SJSA1 (cell line): Measurements from ENCODE around the gene MRAP2. TPM values are rescaled to one million over a fixed set of nuclear protein-coding genes. Genes with fewer than 3 reads are reported as not detected.
A peak's percentile ranks its signal among the peaks of the same experiment; 100 is the strongest.

Source experiments
- DNase-seq, 2 experiments: peaks; one replicate each; pipeline ENCODE4 v3.0.0-alpha.2; 2015 to 2020; ENCODE audit warnings: low spot score in 2 of 2, low read depth in 1 of 2
- H3K27ac ChIP-seq: fragments of 250-450 bp; sonication (Bioruptor Pico); 2 replicates; pipeline ENCODE4 v1.5.1; 2020; ENCODE audit warnings: mild to moderate bottlenecking, moderate library complexity
- H3K27me3 ChIP-seq: fragments of 250-450 bp; sonication (Bioruptor Pico); replicated peaks from 2 replicates; pipeline ENCODE4 v1.5.1; 2020; ENCODE audit warnings: mild to moderate bottlenecking, moderate library complexity
- H3K36me3 ChIP-seq: fragments of 250-450 bp; sonication (Bioruptor Pico); 2 replicates; pipeline ENCODE4 v1.5.1; 2020; ENCODE audit warnings: mild to moderate bottlenecking
- H3K4me1 ChIP-seq: fragments of 250-450 bp; sonication (Bioruptor Pico); replicated peaks from 2 replicates; pipeline ENCODE4 v1.6.1; 2021; ENCODE audit warnings: mild to moderate bottlenecking
- H3K4me3 ChIP-seq: fragments of 250-450 bp; sonication (Bioruptor Pico); 2 replicates; pipeline ENCODE4 v1.5.1; 2020; ENCODE audit warnings: mild to moderate bottlenecking
- H3K9me3 ChIP-seq: fragments of 250-450 bp; sonication (Bioruptor Pico); replicated peaks from 2 replicates; pipeline ENCODE4 v1.5.1; 2020; ENCODE audit warnings: mild to moderate bottlenecking
- total RNA-seq: library from RNA; depleted of rRNA; stranded (reverse); fragments of >200 nt; shearing (Covaris generic); gene quantifications from 2 replicates; pipeline ENCODE4 v1.2.3, GENCODE V29; 2014; rRNA removed

Gene MRAP2, protein sequence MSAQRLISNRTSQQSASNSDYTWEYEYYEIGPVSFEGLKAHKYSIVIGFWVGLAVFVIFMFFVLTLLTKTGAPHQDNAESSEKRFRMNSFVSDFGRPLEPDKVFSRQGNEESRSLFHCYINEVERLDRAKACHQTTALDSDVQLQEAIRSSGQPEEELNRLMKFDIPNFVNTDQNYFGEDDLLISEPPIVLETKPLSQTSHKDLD
- not detected in 2 replicates for total RNA-seq

DNA sequence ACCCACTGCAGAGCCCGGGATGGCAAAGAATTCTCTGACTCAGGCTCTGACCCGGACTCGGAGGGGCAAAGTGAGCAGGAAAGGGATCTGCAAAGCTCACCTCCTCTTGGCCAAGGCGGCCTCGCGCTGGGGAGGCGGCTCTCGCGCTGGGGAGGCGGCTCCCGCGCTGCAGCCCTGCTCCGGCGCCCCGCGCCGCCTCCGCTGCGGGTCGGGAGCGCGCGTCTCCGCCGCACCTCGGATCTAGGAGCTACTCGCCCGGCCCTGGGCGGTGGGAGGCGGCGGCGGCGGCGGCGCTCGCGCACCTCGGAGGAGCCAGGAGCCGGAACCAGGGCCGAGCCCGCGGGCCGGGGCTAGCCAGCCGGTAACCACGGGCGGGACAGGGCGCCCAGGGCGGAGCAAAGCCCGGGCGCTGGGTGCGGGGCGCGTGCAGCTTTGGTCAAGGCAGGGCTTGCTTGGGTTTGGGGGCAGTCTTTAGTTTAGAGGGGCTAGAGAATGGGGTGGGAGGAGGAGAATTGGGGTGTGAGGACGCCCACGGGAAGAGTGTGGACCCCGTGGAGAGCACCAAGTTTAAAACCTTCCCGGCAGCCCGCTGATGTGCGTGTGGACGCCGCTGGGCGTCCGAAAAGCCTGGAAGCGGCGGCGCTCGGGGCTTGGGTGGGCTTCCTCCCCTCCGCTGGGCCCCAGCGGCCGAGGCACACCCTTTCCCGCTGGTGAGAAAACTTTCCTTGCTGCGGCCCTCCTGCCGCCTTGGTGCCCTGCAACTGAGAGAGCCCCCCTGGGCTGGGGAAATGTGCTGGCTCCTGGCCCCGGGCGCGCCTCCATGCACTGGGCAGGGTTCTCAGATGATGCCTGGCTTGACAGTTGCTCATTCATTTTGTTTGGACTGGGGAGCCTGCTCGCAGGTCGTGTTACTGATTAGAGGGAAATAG lies at the start of gene MRAP2:
Gene MRAP2 (plus strand): TSS at position 250 of the 929 bp plus-strand sequence. CDS start 21,547 bp downstream, outside the sequence.
- H3K4me1 ChIP-seq = peaks cover 10% of the 10 kb centered on the region
- H3K27ac ChIP-seq = no peak within 1 kb of the TSS
- peak within 1 kb of the TSS; percentile 38 for H3K4me3 ChIP-seq
- peak in 1 of 2 experiments; percentile 6 for DNase-seq
- no peaks in the 10 kb centered on the region for H3K36me3 ChIP-seq
- peaks cover 27% of the 10 kb centered on the region for H3K27me3 ChIP-seq
- H3K9me3 ChIP-seq = no peaks in the 10 kb centered on the region

DNA sequence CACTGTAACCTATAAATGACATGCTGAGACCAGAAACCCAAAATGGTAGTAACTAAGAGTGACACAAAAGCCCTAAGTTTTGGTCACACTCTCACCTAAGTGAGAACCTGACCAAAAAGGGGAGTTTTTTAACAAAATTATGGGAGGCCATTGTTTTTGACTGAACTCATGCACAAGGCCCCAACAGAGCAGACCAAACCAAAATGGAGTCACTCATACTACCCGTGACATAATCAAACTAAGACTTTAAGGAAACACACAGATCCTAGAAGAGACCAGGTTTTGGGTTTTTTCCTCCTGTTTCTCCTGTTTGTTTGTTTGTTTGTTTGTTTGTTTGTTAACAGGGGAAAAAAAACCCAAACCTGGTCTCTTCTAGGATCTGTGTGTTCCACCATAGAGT lies 49.2 kb upstream of the MRAP2 start:
- no peak overlapping the region for H3K27ac ChIP-seq
- no peak for DNase-seq
- H3K4me1 ChIP-seq = no peaks in the 10 kb centered on the region
- H3K27me3 ChIP-seq = no peaks in the 10 kb centered on the region
- no peaks in the 10 kb centered on the region for H3K36me3 ChIP-seq
- H3K4me3 ChIP-seq = no peak overlapping the region
- no peaks in the 10 kb centered on the region for H3K9me3 ChIP-seq

DNA sequence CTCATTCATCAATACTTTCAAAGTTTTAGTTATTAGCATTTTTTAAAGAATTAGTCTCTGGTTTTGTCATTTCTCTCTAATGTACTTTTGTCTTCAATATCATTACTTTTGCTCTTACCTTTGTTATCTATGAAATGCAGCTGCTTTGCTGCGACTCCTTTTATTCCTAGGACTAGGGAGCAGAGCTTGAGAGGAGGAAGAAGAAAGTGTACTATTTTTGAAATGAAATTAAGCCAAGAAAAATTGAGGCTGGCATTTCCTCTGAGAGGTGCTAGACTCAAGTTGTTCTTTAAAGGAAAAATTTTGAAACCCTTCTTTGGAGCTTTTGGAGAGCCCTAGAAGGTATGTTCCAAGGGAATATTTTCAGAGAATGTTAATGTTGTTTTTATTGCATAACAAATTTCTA lies 48.3 kb upstream of the MRAP2 start:
- no peak overlapping the region for H3K27ac ChIP-seq
- no peak overlapping the region for H3K4me3 ChIP-seq
- no peaks in the 10 kb centered on the region for H3K36me3 ChIP-seq
- H3K4me1 ChIP-seq = no peaks in the 10 kb centered on the region
- no peaks in the 10 kb centered on the region for H3K9me3 ChIP-seq
- no peak for DNase-seq
- no peaks in the 10 kb centered on the region for H3K27me3 ChIP-seq

DNA sequence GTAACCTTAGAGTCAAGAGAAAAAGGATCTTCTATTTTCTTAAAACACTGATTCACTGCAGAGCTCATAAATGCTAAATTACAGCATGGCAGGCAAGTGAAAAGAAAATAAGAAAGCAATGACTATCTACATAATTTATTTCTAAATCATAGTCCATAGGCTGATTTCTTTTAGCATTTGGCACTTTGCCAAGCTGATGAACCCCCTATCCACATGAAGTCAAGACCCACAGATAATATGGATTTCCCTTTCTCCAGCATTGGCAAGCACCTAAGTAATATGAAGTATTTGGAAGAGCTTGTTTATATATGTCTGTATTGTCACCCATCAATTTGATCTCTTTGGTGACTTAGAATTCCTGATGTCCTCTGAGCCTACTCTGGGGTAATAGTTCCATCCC lies 47.9 kb upstream of the MRAP2 start:
- no peaks in the 10 kb centered on the region for H3K9me3 ChIP-seq

DNA sequence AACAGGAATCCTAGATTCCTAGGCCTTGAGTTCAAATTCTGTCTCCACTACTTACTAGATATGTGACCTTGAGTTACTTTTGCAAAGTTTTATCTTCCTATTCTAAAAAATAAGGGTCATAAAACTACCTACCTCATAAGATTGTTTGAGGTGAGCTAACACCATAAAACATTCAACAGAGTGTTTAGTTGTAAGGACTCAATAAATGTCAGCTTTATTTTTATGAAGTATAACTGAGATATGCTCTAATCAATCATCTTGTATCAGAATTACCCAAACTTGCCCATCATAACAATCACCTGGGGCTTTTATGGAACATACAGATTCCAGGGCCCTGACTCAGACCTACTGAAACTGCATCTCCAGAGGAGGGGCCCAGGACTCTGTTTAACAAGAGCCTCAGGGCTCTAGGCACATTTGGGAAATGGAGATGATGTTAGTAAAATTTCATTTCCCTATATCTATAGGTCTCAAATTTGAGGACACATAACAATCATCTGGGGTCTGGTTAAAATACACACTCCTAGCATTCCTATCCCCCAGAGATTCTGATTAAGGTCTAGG lies 35.5 kb upstream of the MRAP2 start:
- Histone ChIP-seq H3K27me3 (no peaks in the 10 kb centered on the region), H3K4me3 (no peak overlapping the region), H3K36me3 (no peaks in the 10 kb centered on the region), H3K27ac (no peak overlapping the region), H3K9me3 (no peaks in the 10 kb centered on the region; the same call in 1 of the 2 replicates), H3K4me1 (no peaks in the 10 kb centered on the region)
- no peak for DNase-seq

More for the DNA sequence above, 47.9 kb upstream of the MRAP2 start:
- Histone ChIP-seq H3K27ac (no peak overlapping the region), H3K4me1 (no peaks in the 10 kb centered on the region), H3K36me3 (no peaks in the 10 kb centered on the region), H3K4me3 (no peak overlapping the region), H3K27me3 (no peaks in the 10 kb centered on the region)
- no peak for DNase-seq

DNA sequence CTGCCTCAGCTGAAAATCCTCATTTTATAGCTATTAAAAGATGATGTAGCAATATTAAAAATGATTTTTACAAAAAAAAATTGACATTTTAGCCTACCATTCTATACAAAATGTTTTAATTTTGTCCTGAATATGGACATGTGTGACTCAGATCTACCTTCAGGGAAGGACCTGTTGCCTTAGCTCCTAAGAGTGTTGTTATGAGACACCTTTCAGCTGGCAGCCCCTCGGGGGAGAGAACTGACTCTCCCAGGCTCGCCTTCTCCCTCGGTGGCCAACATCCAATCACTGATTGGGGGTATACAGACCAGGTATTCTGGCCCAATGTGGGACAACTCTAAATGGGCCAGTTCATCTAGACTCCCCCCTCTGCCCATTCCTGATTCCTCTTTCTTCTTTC lies 32.5 kb upstream of the MRAP2 start:
- H3K27ac ChIP-seq = no peak overlapping the region
- H3K27me3 ChIP-seq = 0 out of 2 replicates have a peak, but pooled peaks cover 5% of the 10 kb centered on the region
- no peak overlapping the region for H3K4me3 ChIP-seq
- no peaks in the 10 kb centered on the region for H3K36me3 ChIP-seq
- H3K4me1 ChIP-seq = no peaks in the 10 kb centered on the region
- DNase-seq = no peak
- H3K9me3 ChIP-seq = no peaks in the 10 kb centered on the region; the same call in 1 of the 2 replicates

DNA sequence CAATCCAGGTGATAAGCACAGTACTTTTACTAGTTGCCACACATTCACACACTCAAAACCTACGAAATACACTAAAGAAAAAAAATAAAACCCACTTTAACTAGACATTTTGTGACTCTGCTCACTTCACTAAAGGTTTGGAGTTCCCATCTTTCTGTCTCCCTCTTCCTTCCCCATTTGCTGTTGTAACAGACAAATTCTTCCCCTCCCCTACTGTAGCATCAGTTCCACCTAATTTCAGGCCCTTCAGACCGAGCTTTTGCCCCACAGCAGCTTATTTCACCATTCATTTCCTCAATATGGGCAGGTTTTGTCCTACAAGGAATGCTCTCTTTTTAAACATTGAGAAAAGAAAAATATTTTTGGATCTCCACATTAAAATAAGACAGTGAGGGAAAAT lies 31.3 kb upstream of the MRAP2 start:
- H3K27ac ChIP-seq = no peak overlapping the region
- no peaks in the 10 kb centered on the region; the same call in 1 of the 2 replicates for H3K9me3 ChIP-seq
- H3K4me1 ChIP-seq = no peaks in the 10 kb centered on the region
- H3K36me3 ChIP-seq = no peaks in the 10 kb centered on the region
- no peak overlapping the region for H3K4me3 ChIP-seq
- DNase-seq = no peak
- H3K27me3 ChIP-seq = 0 out of 2 replicates have a peak, but pooled peaks cover 5% of the 10 kb centered on the region

DNA sequence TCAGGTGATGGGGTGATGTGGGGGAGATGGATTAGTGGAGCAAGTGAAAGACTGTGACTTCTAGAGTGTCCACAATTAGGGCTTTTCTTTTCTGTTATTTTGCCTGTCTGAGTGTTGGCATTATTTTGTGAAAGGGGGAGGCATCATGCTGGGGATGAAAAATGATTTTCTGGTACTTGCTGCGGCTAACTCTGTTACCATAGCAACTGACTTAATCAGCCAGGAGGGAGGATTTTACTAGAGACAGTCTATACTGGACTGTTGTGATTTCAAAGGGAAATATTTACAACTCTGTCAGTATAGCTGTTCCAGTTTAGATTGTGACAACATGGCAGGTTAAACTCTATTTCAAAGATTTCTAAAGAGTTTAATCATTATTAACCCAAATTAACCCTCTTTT lies 30.4 kb upstream of the MRAP2 start:
- no peak overlapping the region for H3K4me3 ChIP-seq
- DNase-seq = no peak
- H3K4me1 ChIP-seq = no peaks in the 10 kb centered on the region
- H3K27me3 ChIP-seq = 0 out of 2 replicates have a peak, but pooled peaks cover 5% of the 10 kb centered on the region
- H3K27ac ChIP-seq = no peak overlapping the region
- no peaks in the 10 kb centered on the region for H3K36me3 ChIP-seq
- no peaks in the 10 kb centered on the region for H3K9me3 ChIP-seq

DNA sequence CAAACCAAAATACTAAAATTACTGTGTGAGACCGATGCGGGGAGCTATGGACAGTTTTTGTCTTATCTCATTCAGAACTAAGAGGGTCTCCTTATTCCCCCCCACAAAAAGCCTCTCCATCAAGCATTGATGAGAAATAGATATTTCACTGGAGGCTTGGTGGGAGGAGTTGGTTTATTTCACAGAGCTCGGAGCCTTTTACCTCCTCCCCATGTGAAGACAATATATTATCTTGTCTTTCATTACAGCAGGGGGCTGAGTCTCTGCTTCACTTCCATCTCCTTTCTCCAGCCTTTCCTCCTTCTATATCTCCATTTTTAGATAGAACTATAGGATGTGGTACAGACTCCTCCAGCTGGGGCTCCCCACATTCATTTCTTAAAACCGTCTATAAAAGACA lies 29.9 kb upstream of the MRAP2 start:
- no peaks in the 10 kb centered on the region for H3K36me3 ChIP-seq
- no peak for DNase-seq
- no peaks in the 10 kb centered on the region for H3K9me3 ChIP-seq
- H3K4me1 ChIP-seq = no peaks in the 10 kb centered on the region
- no peak overlapping the region for H3K27ac ChIP-seq
- H3K4me3 ChIP-seq = no peak overlapping the region
- H3K27me3 ChIP-seq = 0 out of 2 replicates have a peak, but pooled peaks cover 5% of the 10 kb centered on the region

DNA sequence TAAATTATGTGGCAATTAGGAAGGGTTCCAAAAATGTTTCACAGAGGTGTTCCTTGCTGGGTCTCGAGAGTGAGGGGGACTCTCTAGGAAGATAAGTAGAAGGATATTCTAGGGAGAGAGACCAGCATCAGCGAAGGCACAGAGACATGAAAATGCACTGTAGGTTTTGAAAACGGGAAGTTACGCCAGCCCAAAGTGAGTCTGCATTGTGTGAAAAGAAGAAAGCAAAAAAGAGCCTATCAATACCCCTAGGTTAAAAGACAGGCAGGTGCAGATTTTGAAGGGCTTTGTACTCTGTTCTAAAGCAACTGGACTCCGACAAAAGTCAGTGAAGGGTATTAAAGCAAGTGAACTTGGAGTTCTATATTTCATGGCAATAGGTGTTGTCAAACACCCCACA lies 25.7 kb upstream of the MRAP2 start:
- Histone ChIP-seq H3K36me3 (no peaks in the 10 kb centered on the region), H3K4me3 (no peak overlapping the region), H3K27me3 (0 out of 2 replicates have a peak, but pooled peaks cover 5% of the 10 kb centered on the region), H3K27ac (no peak overlapping the region), H3K4me1 (no peaks in the 10 kb centered on the region), H3K9me3 (no peaks in the 10 kb centered on the region)
- no peak for DNase-seq

DNA sequence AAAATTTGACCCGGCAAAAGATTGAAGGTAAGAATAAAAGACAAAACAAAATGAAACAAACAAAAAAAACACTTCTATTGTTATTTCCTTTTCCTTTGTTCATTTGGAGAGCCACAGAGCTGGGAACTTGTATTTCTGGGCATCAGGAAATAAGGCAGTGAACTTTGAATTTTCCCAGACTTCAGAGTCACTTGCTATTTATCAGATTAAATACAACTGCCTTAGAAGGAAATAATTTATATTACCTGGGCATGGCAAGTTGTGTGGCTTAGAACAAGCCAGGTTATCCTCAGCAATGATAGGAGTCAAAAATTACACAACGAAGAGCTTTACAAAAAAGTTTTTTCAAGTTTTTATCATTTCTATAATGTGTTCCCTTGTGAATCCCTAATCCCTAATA lies 20.2 kb upstream of the MRAP2 start:
- Histone ChIP-seq H3K27ac (no peak overlapping the region), H3K9me3 (no peaks in the 10 kb centered on the region), H3K27me3 (no peaks in the 10 kb centered on the region), H3K36me3 (no peaks in the 10 kb centered on the region), H3K4me1 (no peaks in the 10 kb centered on the region), H3K4me3 (no peak overlapping the region)
- no peak for DNase-seq

DNA sequence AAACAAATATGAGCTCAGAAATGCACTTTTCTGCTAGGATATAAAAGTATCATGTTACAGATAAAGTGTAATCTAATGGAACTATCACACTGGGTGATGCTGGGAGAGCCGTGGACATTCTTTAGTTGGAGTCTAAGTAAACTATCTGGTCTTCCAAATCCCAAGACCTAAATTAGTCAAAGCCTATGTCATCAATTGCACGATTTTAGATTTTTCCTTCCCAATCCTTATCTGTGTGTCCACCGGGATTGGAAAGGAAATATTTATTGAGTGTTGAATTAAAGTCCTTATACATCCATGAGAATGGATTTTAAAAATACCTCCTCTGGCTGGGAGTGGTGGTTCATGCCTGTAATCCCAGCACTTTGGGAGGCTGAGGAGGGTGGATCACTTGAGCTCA lies 19.6 kb upstream of the MRAP2 start:
- H3K36me3 ChIP-seq = no peaks in the 10 kb centered on the region
- no peaks in the 10 kb centered on the region for H3K9me3 ChIP-seq
- H3K4me3 ChIP-seq = no peak overlapping the region
- H3K27me3 ChIP-seq = no peaks in the 10 kb centered on the region
- no peaks in the 10 kb centered on the region for H3K4me1 ChIP-seq
- no peak for DNase-seq
- H3K27ac ChIP-seq = no peak overlapping the region

DNA sequence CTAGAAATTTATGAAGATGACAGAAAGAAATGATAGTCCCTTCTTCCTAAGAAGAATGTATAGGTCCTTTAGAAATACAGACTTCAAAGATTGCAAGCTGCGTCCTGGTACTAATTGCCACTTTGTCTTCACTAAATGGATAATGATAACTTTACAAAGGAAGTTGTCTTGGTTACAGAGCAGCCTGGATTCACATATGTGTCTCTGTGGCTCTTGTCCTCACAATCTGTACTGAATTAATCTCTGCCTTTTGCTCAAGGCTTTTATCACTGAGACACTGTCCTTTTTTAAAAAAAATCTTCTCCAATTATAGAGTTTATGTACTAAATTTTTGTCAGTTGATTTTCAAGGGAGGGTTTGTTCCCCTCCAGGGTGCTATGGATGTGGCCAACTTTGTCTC lies 17.5 kb upstream of the MRAP2 start:
- H3K9me3 ChIP-seq = no peaks in the 10 kb centered on the region
- no peaks in the 10 kb centered on the region for H3K27me3 ChIP-seq

More for the DNA sequence above, 17.5 kb upstream of the MRAP2 start:
- Histone ChIP-seq H3K36me3 (no peaks in the 10 kb centered on the region), H3K27ac (no peak overlapping the region), H3K4me3 (no peak overlapping the region), H3K4me1 (no peaks in the 10 kb centered on the region)
- no peak for DNase-seq
